GM19035 (cell line): Measurements from ENCODE around the gene SEMA3F.

Experiments used
- ATAC-seq: cut with Tn5 transposase; IDR thresholded peaks from one replicate; pipeline ENCODE4 v1.9.1; 2021; ENCODE audit not compliant: unreplicated experiment

The SEMA3F gene

DNA sequence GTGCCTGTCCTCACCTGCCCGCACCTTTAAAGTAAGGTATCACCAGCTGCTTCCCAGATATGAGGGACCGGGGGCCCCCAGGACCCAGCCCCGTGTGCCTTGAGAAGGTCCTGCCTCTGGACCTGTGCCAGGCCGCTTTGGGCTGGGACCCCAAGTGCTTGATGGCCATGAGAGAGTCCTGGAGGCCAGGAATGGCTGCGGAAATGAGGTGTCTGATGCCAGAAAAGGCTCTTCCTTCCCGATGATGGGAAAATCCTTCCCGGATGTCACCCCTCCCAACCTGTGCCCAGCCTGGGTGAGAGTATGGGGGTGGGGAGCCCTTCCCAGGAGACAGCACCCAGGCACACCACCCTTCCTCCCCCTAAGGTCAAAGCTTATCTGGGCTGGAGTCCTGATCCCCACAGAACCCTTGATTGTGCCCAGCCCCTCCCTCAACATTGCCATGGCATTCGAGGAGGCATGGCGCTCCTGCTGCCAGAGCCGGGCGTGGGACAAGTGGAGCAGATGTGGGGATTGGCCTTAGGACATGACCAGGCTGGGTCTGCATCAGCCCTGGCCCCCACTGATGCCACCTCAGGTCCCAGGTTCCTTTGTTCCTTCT, 14.2 kb downstream of the SEMA3F start:
- ATAC-seq, result no peak

DNA sequence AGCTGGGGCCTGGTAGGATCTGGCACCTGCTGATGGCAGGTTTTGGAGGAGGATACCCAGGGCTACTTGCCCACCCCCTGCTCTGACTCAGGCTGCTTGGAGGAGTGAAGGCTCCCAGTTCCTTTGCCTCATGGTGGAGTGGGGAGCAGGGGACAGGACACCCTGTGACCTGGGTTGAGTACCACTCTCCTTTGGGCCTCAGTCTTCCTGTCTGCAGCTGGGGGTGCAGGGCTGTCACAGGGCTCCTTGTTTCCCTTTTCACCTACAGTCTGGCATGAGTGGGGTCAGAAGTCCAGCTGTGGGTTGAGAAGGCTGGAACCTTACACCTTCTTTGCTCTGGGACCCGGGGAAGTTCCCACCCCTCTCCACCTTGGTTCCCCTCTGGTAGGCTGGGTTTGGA, 14.7 kb downstream of the SEMA3F start:
- no peak for ATAC-seq

DNA sequence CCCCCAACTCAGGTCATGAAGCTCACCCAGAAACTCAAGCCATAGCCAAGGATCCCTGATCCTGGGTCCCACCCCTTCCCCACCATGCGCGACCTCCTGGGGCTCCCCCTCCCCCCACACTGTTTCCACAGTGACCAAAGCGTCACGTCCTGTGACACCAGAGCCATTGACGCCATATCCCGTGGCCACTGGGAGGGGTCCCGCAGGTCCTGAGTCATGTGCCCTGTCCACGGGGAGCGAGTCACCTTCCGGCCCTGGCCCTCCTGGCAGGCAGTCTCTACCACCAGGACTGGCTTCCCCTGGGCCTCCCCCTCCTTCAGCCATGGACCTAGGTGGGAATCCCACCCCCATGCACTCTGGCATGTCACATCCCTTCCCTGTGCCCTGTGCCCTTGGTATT, 15.6 kb downstream of the SEMA3F start:
- no peak for ATAC-seq

DNA sequence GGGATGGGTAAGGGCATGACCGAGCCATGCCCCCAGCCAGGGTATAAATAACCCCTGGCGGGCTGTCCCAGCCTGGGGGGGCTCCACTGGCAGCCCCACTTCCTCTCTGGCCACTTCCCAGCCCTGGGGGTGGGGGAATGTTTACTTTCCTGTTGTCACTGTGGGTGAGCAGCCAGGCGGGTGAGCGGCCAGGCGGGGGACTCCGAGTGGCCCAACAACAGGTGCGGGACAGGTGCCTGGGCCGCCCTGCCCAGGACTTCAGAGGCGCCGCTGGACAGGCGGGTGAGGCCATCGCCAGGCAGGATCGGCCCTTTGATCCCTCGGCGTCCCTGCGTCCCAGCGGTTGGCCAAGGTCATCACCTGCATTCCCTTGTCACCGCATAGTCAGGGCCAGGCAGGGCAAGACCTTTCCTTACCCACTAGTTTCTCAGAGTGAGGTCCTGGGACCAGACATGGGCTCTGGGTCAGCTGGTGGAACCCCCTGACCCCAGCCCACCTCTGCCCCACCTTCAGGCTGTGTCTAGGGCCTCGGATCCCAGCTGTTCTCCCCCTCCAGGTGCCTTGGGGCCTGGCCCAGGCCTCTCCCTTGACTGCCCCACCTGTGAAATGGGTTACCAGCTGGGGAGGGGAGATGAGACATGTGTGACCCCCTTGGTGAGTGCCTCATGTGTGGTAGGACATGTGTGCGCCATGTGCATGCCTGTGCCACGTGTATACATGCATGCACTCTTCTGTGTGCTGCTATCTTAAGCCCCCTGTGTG, 16.6 kb downstream of the SEMA3F start:
- no peak for ATAC-seq

DNA sequence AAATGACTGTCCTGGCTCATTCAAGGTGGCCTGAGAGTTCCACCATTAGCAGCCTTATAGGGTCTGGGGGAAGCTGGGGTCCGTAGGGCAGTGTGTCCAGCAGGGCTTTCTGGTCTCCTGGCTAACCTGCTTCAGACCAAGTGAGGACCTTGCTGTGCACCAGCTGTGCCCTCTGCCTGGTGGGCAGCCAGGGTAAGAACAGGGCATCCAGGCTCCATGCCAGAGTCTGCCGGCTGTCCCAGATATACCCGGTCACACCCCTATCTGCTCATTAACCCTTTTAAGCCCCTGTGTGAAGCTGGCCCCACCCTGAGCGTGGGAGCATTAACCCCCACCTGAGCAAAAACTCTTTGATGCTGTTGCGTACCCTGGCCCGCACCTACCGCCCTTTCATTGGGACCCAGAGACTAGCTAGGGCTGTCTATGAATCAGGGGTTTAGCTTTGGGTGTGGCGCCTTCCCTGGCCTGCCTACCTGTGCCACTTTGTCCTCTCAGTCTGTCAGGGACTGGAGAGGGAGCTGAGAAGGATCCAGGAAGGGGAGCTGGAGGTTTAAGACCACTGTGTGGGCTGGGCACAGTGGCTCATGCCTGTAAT, 17.6 kb downstream of the SEMA3F start:
- no peak for ATAC-seq

DNA sequence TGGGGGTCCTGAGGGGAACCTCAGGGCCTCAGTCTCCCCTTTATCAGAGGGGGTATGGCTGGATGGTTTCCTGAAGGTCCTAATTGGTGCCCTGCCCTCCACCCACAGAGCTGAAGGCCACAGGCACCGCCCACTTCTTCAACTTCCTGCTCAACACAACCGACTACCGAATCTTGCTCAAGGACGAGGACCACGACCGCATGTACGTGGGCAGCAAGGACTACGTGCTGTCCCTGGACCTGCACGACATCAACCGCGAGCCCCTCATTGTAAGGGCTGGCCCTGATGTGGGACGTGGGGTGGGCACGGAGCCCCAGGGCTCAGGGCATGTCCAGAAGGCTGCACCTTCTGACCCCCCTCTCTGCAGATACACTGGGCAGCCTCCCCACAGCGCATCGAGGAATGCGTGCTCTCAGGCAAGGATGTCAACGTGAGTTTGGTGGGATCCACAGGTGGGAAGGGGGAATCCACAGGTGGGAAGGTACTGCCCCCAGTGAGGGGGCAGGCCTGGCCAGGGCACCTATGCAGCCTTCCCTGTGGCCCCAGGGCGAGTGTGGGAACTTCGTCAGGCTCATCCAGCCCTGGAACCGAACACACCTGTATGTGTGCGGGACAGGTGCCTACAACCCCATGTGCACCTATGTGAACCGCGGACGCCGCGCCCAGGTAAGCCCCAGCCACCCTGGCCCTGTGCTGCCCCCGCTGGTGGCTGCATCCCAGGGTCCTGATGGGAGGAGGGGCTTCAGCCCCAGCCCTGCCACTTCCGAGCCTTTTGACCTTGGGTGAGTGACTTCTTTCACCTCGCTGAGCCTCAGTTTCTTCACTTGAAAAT, 18.8 kb downstream of the SEMA3F start:
- ATAC-seq, result no peak

DNA sequence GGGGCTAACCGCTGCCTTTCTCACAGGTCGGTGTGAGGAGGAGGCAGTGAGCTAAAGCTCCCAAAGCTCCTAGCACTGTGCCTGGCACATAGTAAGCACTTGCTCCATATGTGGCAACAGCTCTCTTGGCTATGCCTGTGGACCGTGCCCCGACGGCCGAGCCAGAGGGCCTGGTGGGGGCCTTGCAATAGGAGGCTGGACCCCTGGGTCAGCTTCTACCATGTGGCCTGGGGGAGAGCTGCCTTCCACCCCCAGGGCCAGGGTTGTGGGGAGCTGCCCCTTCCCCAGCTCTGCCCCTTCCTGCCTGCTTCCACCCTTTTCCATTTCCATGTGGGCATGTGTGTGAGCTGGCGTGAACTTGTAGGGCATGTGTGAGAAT, 19.4 kb downstream of the SEMA3F start:
- ATAC-seq, result no peak

DNA sequence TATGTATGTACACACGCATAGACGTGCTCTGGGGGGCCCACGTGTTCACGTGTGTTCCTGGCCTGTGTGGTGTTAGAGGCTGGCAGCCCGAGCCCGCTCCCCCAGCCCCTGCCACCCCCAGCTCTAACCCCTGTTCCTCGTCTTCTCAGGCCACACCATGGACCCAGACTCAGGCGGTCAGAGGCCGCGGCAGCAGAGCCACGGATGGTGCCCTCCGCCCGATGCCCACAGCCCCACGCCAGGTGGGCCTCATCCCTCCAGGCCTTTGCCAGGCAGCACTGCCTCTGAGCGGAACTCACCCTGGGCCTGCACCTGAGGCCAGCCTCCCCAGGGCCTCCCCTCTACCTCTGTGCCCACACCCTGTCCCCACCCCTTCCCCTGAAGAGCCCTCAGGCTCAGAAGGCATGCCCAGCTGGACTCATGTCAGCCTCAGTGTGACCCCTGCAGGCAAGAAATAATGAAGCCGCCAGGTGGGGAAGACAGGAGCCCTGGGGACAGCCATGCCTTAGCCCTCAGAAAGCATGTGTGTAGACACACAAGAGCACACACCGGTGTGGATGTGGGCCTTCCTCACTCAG, 19.9 kb downstream of the SEMA3F start:
- ATAC-seq, result no peak

DNA sequence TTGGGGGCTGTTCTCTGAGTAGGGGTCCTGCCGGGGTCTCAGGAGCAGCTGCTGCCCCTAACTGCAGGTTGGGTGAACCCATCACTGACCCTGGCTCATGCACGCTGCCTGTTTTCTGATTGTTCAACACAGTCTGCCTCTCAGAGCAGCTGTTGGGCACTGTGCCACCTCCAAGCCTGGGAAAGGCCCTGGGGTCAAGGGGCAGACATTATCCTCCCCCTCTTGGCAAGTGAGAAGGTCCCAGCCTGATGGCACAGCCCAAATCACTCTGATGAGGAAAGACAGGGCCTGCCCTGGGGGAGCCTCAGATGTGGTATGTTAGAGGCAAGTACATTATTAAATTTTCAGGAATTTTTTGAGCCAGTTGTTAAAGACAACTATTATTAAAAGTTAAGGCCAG, 22.2 kb downstream of the SEMA3F start:
- no peak for ATAC-seq

DNA sequence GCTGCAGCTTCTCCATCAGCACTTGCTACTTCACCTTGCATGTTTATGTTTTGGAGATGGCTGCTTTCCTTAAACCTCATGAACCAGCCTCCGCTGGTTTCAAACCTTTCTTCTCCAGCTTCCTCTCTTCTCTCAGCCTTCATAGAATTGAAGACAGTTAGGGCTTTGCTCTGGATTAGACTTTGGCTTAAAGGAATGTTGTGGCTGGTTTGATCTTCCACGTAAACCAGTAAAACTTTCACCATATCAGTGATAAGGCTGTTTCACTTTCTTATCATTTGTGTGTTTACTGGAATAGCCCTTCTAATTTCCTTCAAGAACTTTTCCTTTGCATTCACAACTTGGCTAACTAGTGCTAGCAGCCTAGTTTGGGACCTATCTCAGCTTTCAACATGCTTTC, 24.6 kb downstream of the SEMA3F start:
- no peak for ATAC-seq

DNA sequence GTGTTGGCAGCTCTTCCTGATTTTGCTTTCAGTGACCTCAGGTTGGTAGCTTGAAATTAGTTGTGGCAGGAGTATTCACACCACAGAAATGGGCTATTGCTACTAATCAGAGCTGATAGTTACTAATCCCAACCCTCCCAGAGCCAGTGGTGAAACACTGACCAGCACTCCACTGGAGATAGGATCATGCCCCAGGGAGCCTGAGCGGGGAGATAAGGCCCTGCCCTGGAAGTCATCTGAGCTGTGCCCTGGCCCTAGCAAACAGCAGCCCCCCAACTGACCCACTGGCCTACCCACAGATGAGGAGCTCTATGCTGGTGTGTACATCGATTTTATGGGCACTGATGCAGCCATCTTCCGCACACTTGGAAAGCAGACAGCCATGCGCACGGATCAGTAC, 26.9 kb downstream of the SEMA3F start:
- no peak for ATAC-seq

DNA sequence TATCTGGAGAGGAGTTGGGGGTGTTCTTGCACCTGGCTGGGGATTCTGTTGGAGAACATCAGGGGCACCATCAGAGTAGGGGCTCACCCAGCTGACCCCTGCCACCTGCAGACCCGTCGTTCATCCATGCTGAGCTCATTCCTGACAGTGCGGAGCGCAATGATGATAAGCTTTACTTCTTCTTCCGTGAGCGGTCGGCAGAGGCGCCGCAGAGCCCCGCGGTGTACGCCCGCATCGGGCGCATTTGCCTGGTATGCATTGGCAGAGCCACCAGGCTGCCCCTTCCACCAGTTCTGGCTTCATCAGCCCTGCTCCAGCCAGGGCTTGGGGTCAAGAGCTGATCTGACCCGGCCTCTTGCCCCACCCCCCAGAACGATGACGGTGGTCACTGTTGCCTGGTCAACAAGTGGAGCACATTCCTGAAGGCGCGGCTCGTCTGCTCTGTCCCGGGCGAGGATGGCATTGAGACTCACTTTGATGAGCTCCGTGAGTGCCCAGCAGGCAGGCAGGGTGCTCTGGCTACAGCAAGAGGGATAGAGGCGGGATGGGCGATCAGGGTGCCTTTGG, 27.5 kb downstream of the SEMA3F start:
- no peak for ATAC-seq

DNA sequence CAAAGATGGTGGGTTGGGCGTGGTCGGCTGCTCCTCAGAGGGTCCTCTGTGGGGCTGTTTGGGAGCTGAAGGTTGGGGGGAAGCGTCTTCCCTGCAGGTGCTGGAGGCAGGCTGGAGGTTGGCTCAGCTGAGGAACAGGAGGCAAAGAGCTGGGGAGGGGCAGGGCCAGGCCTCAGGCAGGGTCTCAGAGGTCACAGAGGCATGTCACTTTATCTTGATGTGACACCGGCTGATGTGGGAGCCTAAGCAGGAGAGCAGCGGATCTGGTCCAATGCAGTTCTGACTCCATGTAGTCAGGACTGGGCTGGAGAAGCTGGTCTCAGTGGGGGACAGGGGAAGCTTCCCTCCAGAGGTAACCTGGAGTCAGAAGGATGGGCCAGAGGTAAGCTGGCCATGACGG, 28.6 kb downstream of the SEMA3F start:
- ATAC-seq, result no peak

DNA sequence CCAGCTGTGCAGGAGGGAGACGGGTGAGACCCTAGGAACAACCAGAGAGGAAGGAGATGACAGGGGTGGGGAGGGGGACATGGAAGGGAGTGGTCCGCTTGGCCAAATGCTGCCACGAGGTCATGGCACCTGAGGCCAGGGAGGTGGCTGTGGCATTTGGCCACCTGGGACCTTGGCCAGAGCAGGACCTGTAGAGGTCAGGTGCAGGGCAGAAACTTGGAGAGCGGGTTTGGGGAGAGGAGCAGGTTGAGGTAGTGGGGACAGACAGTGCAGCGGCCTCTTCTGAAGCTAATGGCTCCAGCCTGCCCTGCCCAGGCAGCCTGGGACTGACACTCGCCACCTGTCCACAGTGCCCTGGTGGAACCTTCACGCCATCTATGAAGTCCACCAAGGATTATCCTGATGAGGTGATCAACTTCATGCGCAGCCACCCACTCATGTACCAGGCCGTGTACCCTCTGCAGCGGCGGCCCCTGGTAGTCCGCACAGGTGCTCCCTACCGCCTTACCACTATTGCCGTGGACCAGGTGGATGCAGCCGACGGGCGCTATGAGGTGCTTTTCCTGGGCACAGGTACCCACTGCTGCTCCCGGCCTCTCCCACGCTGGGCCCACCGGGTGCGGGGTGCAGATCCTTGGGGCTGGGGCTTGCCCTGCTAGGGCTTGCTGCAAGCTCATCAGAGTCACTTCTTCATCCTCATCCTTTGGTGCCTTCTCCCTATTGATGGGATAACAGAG, 29.3 kb downstream of the SEMA3F start:
- ATAC-seq, result no peak

DNA sequence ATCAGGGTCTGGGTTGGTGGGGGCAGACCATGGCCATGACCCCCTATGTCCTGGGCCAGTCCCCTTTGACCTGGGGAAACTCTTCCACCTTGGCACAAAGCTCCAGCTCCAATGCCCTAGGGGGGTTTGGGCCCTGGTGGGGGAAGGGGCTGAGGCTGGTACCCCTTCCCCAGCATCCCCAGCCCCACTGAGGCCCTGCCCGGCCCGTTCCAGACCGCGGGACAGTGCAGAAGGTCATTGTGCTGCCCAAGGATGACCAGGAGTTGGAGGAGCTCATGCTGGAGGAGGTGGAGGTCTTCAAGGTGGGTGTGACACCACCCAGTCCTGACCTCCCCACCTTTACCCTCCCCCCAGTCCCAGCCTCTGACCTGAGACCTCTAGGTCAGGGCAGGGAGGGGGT, 30.1 kb downstream of the SEMA3F start:
- no peak for ATAC-seq

DNA sequence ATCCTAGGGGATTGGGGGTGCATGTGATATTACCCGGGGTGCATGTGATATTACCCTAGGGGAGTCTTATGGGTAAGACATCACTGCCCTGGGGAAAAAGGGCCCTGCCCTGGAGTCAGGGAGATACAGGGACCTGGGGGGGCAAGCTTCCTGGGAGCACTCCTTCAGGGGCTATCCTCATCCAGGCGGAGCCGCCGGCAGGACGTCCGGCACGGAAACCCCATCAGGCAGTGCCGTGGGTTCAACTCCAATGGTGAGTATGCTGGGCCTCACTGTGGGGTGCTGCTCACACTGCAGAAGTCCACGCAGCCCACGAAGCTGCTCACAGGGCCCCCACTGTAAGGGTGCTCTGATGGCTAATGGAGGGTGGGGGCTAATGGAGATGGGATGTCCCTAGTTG, 31.0 kb downstream of the SEMA3F start:
- ATAC-seq, result no peak

DNA sequence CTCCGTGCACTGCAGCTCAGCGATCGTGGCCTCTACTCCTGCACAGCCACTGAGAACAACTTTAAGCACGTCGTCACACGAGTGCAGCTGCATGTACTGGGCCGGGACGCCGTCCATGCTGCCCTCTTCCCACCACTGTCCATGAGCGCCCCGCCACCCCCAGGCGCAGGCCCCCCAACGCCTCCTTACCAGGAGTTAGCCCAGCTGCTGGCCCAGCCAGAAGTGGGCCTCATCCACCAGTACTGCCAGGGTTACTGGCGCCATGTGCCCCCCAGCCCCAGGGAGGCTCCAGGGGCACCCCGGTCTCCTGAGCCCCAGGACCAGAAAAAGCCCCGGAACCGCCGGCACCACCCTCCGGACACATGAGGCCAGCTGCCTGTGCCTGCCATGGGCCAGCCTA, 32.6 kb downstream of the SEMA3F start:
- ATAC-seq, result no peak

DNA sequence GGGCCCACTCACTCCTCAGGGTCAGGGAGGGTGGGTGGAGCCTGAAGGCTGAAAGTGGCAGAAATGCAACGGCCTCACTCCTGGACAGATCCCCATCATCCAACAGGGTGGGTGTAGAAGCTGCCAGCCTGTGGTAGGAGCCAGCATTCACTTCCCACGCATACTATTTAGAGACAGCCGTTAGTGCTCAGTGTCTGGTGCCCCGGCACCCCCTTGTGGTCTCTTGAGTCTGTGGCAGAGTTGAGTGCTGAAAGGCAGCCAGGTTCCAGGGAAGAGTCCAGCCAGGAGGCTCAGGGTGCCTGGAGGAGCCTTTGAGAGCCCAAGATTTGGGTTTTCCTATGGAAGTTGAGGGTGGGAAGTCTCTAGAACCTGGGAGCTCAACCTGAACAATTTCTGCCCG, 34.1 kb downstream of the SEMA3F start:
- ATAC-seq, result no peak

DNA sequence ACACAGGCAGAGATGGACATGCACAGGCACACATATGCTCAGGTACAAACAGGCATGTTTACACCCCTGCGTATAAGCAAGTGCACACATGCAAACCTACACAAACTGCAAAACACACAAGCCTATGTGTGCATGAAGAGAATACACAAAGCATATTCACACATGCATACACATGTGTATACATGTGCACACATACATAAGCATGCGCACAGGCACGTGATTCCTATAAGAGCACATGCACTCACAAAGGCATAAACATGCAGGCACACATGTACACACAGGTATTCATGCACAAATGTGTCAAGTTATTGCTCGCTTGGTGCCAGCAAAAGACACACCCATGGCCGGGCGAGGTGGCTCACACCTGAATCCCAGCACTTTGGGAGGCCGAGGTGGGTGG, 34.9 kb downstream of the SEMA3F start:
- no peak for ATAC-seq

DNA sequence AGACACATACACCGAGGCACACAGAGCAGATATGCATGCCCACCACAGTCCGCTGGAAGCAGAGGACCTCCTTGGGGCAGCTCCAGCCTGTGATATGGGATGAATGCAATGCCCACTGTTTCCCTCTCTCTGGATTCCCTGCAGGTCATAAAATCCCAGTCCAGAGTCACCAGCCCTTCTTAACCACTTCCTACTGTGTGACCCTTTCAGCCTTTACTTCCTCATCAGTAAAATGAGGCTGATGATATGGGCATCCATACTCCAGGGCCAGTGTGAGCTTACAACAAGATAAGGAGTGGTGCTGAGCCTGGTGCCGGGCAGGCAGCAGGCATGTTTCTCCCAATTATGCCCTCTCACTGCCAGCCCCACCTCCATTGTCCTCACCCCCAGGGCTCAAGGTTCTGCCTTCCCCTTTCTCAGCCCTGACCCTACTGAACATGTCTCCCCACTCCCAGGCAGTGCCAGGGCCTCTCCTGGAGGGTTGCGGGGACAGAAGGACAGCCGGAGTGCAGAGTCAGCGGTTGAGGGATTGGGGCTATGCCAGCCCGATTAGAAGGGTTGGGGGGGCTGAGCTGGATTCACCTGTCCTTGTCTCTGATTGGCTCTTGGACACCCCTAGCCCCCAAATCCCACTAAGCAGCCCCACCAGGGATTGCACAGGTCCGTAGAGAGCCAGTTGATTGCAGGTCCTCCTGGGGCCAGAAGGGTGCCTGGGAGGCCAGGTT, 36.0 kb downstream of the SEMA3F start, which contains the start of gene GNAT1:
Gene GNAT1 (plus strand): TSS at position 675 of the 725 bp plus-strand sequence. CDS start 116 bp downstream, outside the sequence.
- ATAC-seq, result no peak
